ENCODE measurements around the gene ACVR2B.

DNA sequence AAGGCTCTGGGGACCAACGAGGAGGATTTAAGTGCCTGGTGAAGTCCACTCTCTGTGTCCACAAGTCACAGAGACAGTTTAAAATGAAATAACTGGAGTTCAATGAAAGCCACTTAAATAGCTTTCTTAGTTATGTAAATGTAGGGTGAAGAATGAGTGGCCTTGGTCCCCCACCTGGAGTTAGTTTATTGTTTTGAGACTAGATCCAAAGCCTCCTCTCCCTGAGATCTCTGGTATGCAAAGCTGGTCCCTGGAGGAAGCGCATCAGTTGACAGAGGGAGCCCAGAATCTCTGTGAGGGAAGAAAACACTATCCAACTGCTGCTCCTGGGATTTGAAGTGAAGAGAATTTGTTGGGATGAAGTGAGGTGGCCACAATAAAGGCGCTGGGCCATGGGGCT is 83.0 kb downstream of the ACVR2B start:
- TF ChIP-seq CEBPB (IDR thresholded peaks at IDR 0.05) (no peak), EGR1 (IDR thresholded peaks at IDR 0.05) (no peak), EP300 (IDR thresholded peaks at IDR 0.05; ENCODE audit: borderline replicate concordance) (no peak), TAF1 (IDR thresholded peaks at IDR 0.05; ENCODE audit: low read depth) (no peak), YY1 (IDR thresholded peaks at IDR 0.05; ENCODE audit: low read depth) (no peak), NFIC (IDR thresholded peaks at IDR 0.05) (no peak), TEAD4 (IDR thresholded peaks at IDR 0.05) (no peak), FOXM1 (IDR thresholded peaks at IDR 0.05; ENCODE audit: borderline replicate concordance, low read depth) (no peak), ZBTB7A (IDR thresholded peaks at IDR 0.05; ENCODE audit: low read depth) (no peak), TCF12 (IDR thresholded peaks at IDR 0.05; ENCODE audit: low read depth) (no peak)
- TF ChIP-seq, protein P1, sequence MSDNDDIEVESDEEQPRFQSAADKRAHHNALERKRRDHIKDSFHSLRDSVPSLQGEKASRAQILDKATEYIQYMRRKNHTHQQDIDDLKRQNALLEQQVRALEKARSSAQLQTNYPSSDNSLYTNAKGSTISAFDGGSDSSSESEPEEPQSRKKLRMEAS (IDR thresholded peaks at IDR 0.05), result no peak
- TF ChIP-seq, protein P2, sequence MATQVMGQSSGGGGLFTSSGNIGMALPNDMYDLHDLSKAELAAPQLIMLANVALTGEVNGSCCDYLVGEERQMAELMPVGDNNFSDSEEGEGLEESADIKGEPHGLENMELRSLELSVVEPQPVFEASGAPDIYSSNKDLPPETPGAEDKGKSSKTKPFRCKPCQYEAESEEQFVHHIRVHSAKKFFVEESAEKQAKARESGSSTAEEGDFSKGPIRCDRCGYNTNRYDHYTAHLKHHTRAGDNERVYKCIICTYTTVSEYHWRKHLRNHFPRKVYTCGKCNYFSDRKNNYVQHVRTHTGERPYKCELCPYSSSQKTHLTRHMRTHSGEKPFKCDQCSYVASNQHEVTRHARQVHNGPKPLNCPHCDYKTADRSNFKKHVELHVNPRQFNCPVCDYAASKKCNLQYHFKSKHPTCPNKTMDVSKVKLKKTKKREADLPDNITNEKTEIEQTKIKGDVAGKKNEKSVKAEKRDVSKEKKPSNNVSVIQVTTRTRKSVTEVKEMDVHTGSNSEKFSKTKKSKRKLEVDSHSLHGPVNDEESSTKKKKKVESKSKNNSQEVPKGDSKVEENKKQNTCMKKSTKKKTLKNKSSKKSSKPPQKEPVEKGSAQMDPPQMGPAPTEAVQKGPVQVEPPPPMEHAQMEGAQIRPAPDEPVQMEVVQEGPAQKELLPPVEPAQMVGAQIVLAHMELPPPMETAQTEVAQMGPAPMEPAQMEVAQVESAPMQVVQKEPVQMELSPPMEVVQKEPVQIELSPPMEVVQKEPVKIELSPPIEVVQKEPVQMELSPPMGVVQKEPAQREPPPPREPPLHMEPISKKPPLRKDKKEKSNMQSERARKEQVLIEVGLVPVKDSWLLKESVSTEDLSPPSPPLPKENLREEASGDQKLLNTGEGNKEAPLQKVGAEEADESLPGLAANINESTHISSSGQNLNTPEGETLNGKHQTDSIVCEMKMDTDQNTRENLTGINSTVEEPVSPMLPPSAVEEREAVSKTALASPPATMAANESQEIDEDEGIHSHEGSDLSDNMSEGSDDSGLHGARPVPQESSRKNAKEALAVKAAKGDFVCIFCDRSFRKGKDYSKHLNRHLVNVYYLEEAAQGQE (IDR thresholded peaks at IDR 0.05; ENCODE audit: low read depth), result no peak
